Kidney (tissue), 14 donors: ENCODE measurements around the gene DHFR. TPM values are rescaled to one million over a fixed set of nuclear protein-coding genes. Genes with fewer than 3 reads are reported as not detected.
A peak's percentile ranks its signal among the peaks of the same experiment; 100 is the strongest.

Experiments used
- DNase-seq, 5 donors: peaks; one replicate each; pipeline ENCODE4 v3.0.0-alpha.2; 2013 to 2020
- FAIRE-seq: peaks from 2 replicates; lab custom pipeline; 2012; peaks lifted over from hg19 to GRCh38; lab: Jason Lieb, UNC
- H3K27ac ChIP-seq, 2 donors: one replicate each; pipeline ENCODE4 v1.7.0; 2013; ENCODE audit warnings: low read depth in 2 of 2, low read length in 2 of 2, inconsistent platforms in 1 of 2
- H3K27me3 ChIP-seq: one replicate; pipeline ENCODE4 v1.7.1; 2013; ENCODE audit warnings: low read length, inconsistent platforms; ENCODE audit not compliant: control insufficient read depth, insufficient read depth
- H3K36me3 ChIP-seq, 3 donors: one replicate each; pipeline versions ENCODE4 v1.7.0 to v1.7.1; 2013; ENCODE audit warnings: low read length in 3 of 3, control low read depth in 1 of 3, inconsistent platforms in 1 of 3; ENCODE audit not compliant: insufficient read depth in 3 of 3, control insufficient read depth in 2 of 3
- H3K4me1 ChIP-seq, 3 donors: one replicate each; pipeline versions ENCODE4 v1.7.0 to v1.7.1; 2013; ENCODE audit warnings: low read length in 3 of 3, inconsistent platforms in 1 of 3, low read depth in 1 of 3; ENCODE audit not compliant: control insufficient read depth in 2 of 3, insufficient read depth in 2 of 3
- H3K4me3 ChIP-seq, 3 donors: one replicate each; pipeline versions ENCODE4 v1.7.0 to v1.8.1; 2013; ENCODE audit warnings: low read length in 3 of 3, control low read depth in 1 of 3, inconsistent platforms in 1 of 3
- H3K9ac ChIP-seq, 3 donors: one replicate each; pipeline versions ENCODE4 v1.7.0 to v1.7.1; 2013; ENCODE audit warnings: low read length in 3 of 3, control low read depth in 1 of 3, inconsistent platforms in 1 of 3
- H3K9me3 ChIP-seq, 3 donors: one replicate each; pipeline versions ENCODE4 v1.7.0 to v1.7.1; 2013; ENCODE audit warnings: low read length in 3 of 3, control low read depth in 1 of 3, inconsistent platforms in 1 of 3; ENCODE audit not compliant: control insufficient read depth in 2 of 3, insufficient read depth in 1 of 3
- CTCF ChIP-seq: IDR thresholded peaks from 3 replicates; pipeline ENCODE4 v1.5.1; 2012; ENCODE audit warnings: mild to moderate bottlenecking, moderate library complexity, borderline replicate concordance; ENCODE audit not compliant: insufficient read depth; ENCODE audit errors: extremely low read depth
- intact Hi-C: fragments of 100-400 bp; cut with DNase I; formaldehyde crosslinking; loops from one replicate; pipeline ENCODE4 v1.11.1; 2022
- polyA plus RNA-seq: library from polyadenylated mRNA; stranded (reverse); fragments of 350-450 nt; fragmentation: Illumina TruSeq; extraction: RNeasy Lipid Tissue Mini Kit (QIAGEN cat#74804); gene quantifications from one replicate; pipeline ENCODE4 v1.2.3, GENCODE V29; 2014; ENCODE audit warnings: low read depth, low replicate concordance; ENCODE audit not compliant: insufficient read depth
- total RNA-seq: library from RNA; stranded (reverse); fragmentation: NEBNext Ultra II Directional; extraction: Animal tissue kit (Norgen Biotek cat#: 25700); gene quantifications from one replicate; pipeline ENCODE4 v1.2.1, GENCODE V29; 2021
- donor health status: control.
- donor health status: control.
- donor health status: control.
- donor health status: control.
- donor health status: control.
- donor health status: DM: yes; HTN: yes; CAD: no.
- donor health status: Normal renal cell carcinoma (clear cell type).

DHFR gene
- total and polyA plus RNA-seq, 2 donors from 2014 or later = 13.7 to 14.3 TPM

- no peak for DNase-seq
- intact Hi-C loops = no loop called here
- Histone ChIP-seq H3K4me1 (peaks cover 0 to 3% (median 0%) of the 10 kb centered on the region in 3 donors), H3K27ac (peak overlapping the region in 1 of 2 donors; percentile 14), H3K27me3 (no peaks in the 10 kb centered on the region), H3K4me3 (no peak overlapping the region), H3K9me3 (no peaks in the 10 kb centered on the region), H3K36me3 (peaks cover 4 to 18% (median 13%) of the 10 kb centered on the region in 3 donors), H3K9ac (no peak overlapping the region)
- no peak for FAIRE-seq
- TF ChIP-seq CTCF = no peak
Measured at GRCh38 chr5:80668016-80668969, 13.5 kb upstream of the DHFR start.

- intact Hi-C loops = no loop called here
- H3K9ac ChIP-seq = no peak overlapping the region
- H3K36me3 ChIP-seq = peaks cover 3 to 14% (median 5%) of the 10 kb centered on the region in 3 donors
- H3K4me1 ChIP-seq = peaks cover 0 to 3% (median 0%) of the 10 kb centered on the region in 3 donors
- no peak overlapping the region for H3K4me3 ChIP-seq
- H3K9me3 ChIP-seq = no peaks in the 10 kb centered on the region
- no peak for TF ChIP-seq CTCF
- H3K27me3 ChIP-seq = no peaks in the 10 kb centered on the region
- DNase-seq (no peak), FAIRE-seq (no peak)
- H3K27ac ChIP-seq = no peak overlapping the region
Measured at GRCh38 chr5:80667384-80667783, 12.6 kb upstream of the DHFR start.

- TF ChIP-seq CTCF = no peak
- Histone ChIP-seq H3K27me3 (no peaks in the 10 kb centered on the region), H3K4me1 (peaks cover 0 to 5% (median 0%) of the 10 kb centered on the region in 3 donors), H3K27ac (no peak overlapping the region), H3K36me3 (peaks cover 3 to 16% (median 5%) of the 10 kb centered on the region in 3 donors), H3K4me3 (no peak overlapping the region), H3K9me3 (no peaks in the 10 kb centered on the region), H3K9ac (no peak overlapping the region)
- intact Hi-C loops = no loop called here
- DNase-seq (no peak), FAIRE-seq (no peak)
Measured at GRCh38 chr5:80665057-80665456, 10.3 kb upstream of the DHFR start.
